ENCODE data around the gene ARNT2.

GRCh38 chr15:80507638-80508316 is 103.6 kb downstream of the ARNT2 start:
- TF ChIP-seq CTCF (IDR thresholded peaks at IDR 0.05; ENCODE audit: low read depth, low read length) (no peak), POLR2A (IDR thresholded peaks at IDR 0.05; ENCODE audit: extremely low read depth, insufficient read length) (no peak), MAX (IDR thresholded peaks at IDR 0.05; ENCODE audit: low read depth, low read length) (no peak)

Data from NB4 (cell line).